IPS-18a (cell line): Measurements from ENCODE around the gene PI16.

Source experiments
- H3K27ac ChIP-seq: one replicate; pipeline ENCODE4 v1.5.1; 2013; ENCODE audit warnings: low read length
- H3K27me3 ChIP-seq: one replicate; pipeline ENCODE4 v1.6.1; 2013; ENCODE audit warnings: mild to moderate bottlenecking, low read length; ENCODE audit not compliant: control insufficient read depth, insufficient read depth
- H3K36me3 ChIP-seq: one replicate; pipeline ENCODE4 v1.6.1; 2013; ENCODE audit warnings: low read depth, low read length; ENCODE audit not compliant: control insufficient read depth
- H3K4me1 ChIP-seq: one replicate; pipeline ENCODE4 v1.6.1; 2013; ENCODE audit warnings: low read depth, low read length; ENCODE audit not compliant: control insufficient read depth
- H3K4me3 ChIP-seq: one replicate; pipeline ENCODE4 v1.5.1; 2013; ENCODE audit warnings: low read length
- H3K9ac ChIP-seq: one replicate; pipeline ENCODE4 v1.6.1; 2013; ENCODE audit warnings: mild to moderate bottlenecking, low read length, moderate library complexity
- H3K9me3 ChIP-seq: one replicate; pipeline ENCODE4 v1.6.1; 2013; ENCODE audit warnings: low read depth, low read length; ENCODE audit not compliant: control insufficient read depth

The PI16 gene

DNA sequence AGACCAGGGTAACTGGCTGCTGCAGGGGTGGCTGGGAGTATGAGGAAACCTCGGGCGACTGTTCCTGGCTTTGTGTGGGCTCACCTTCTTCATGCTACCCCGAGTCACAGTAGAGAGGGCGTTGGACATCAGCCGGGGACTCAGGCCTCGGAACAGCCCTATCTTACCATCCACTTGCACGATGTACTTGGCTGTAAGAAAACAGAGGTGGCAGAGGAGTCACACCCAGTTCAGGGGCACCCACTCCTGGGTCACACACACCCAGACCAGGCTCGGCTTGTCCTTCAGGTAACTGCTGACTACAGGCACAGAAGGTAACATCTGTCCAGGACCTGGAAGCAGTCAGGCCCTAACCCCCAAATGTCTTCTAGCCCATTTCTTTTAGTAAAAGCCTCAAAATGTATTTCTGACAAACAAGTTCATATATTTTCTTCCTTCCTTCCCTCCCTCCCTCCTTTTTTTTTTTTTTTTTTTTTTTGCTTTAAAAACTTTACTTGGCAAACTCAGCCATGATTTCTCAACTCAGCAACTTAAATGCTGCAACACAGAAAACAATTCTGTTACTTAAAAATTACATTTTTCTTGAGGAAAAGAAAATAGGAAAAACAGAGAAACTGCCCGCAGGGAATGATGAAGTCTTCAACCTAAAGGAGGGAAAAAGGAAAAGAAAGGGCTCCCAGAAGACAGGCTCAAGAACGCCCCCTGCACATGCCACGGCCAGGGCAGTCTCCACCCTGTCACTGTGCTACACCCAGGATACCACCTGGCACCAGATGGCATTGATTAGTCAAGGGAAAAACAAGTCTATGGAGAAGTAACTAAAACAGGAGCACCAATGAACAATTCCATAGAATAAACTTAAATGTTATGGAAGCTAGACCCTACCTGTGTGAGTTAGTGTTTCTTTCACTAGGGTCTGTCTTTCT, 24.1 kb downstream of the PI16 start:
- peaks cover 50% of the 10 kb centered on the region for H3K36me3 ChIP-seq
- no peaks in the 10 kb centered on the region for H3K9me3 ChIP-seq
- H3K9ac ChIP-seq = no peak overlapping the region
- no peak overlapping the region for H3K4me3 ChIP-seq
- no peak overlapping the region for H3K27ac ChIP-seq
- no peaks in the 10 kb centered on the region for H3K27me3 ChIP-seq
- peaks cover 9% of the 10 kb centered on the region for H3K4me1 ChIP-seq

GRCh38 chr6:36979347-36979742, 24.8 kb downstream of the PI16 start:
- peaks cover 11% of the 10 kb centered on the region for H3K4me1 ChIP-seq
- no peaks in the 10 kb centered on the region for H3K27me3 ChIP-seq
- no peak overlapping the region for H3K4me3 ChIP-seq
- peaks cover 43% of the 10 kb centered on the region for H3K36me3 ChIP-seq
- H3K27ac ChIP-seq = no peak overlapping the region
- H3K9me3 ChIP-seq = no peaks in the 10 kb centered on the region
- H3K9ac ChIP-seq = no peak overlapping the region

- H3K27me3 ChIP-seq = no peaks in the 10 kb centered on the region
- H3K9ac ChIP-seq = no peak overlapping the region
- no peaks in the 10 kb centered on the region for H3K9me3 ChIP-seq
- H3K4me3 ChIP-seq = no peak overlapping the region
- no peak overlapping the region for H3K27ac ChIP-seq
- peaks cover 35% of the 10 kb centered on the region for H3K36me3 ChIP-seq
- H3K4me1 ChIP-seq = peaks cover 15% of the 10 kb centered on the region
Measured at GRCh38 chr6:36980129-36980528, 25.6 kb downstream of the PI16 start.

DNA sequence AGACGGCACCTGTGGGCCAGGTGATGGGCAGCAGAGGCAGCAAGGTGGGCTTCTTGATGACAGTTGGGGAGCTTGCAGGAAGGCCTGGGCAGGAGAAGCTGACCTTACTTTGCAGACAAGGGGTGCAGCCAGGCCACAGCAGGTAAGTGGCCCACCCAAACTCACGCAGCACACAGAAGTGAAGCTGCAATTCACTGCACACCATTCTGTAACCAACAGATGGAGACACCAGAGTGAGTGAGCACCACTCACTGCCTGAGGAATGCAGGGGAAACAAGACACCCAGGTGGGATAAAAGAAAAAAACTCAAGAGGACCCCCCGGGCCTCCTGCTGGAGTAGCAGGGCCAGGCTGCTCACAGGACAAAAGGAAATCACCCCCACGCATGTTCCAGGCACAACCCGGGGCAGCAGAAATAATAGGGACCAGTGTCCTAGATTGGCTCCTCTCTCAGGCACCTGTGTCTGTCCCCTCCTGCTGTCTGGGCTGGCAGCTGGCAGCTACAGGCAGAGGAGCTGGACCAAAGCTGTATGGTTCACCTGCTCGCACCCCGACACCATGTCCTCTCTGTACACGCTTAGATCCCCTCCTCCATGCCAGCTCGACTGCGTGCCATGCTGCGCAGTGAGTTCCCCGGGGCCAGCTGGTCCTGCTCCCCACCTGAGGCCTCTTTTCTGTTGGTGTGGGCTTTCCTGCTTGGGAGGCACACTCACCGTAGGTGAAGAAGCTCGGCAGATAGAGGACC, 26.5 kb downstream of the PI16 start:
- Histone ChIP-seq H3K9ac (no peak overlapping the region), H3K27ac (no peak overlapping the region), H3K36me3 (peaks cover 26% of the 10 kb centered on the region)

GRCh38 chr6:36983538-36983937, 29.0 kb downstream of the PI16 start:
- Histone ChIP-seq H3K36me3 (peaks cover 5% of the 10 kb centered on the region), H3K4me3 (no peak overlapping the region), H3K27ac (no peak overlapping the region), H3K27me3 (no peaks in the 10 kb centered on the region), H3K4me1 (peaks cover 15% of the 10 kb centered on the region), H3K9me3 (no peaks in the 10 kb centered on the region), H3K9ac (no peak overlapping the region)

More for the DNA sequence above, 26.5 kb downstream of the PI16 start:
- Histone ChIP-seq H3K27me3 (no peaks in the 10 kb centered on the region), H3K4me1 (peaks cover 15% of the 10 kb centered on the region), H3K4me3 (no peak overlapping the region), H3K9me3 (no peaks in the 10 kb centered on the region)

GRCh38 chr6:36984581-36985416, 30.3 kb downstream of the PI16 start:
- Histone ChIP-seq H3K36me3 (no peaks in the 10 kb centered on the region), H3K27ac (peak overlapping the region; percentile 41), H3K9me3 (no peaks in the 10 kb centered on the region), H3K9ac (peak overlapping the region; percentile 93), H3K4me1 (peaks cover 15% of the 10 kb centered on the region), H3K27me3 (no peaks in the 10 kb centered on the region), H3K4me3 (peak overlapping the region; percentile 92)

DNA sequence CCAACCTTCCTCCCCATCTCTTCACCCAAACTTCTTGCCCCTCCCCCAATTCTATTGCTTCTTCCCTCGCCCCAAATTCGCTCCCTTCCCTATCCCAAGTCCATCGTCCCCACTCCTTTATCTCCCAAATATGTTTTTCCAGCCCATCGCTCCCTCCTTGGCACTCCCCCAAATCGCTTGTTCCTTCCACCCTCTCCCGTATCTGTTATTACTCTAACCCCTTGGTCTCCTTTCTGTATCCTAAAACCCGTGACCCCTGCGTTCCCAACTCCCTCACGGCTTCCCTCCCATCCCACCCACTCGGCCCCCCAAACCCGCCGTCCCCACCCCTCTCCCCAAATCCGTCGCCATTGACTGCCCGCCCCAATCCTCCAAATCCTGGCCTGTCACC, 30.9 kb downstream of the PI16 start:
- Histone ChIP-seq H3K9me3 (no peaks in the 10 kb centered on the region), H3K27me3 (no peaks in the 10 kb centered on the region), H3K4me3 (peak overlapping the region; percentile 92), H3K4me1 (peaks cover 15% of the 10 kb centered on the region), H3K9ac (peak overlapping the region; percentile 93), H3K36me3 (no peaks in the 10 kb centered on the region), H3K27ac (no peak overlapping the region)

DNA sequence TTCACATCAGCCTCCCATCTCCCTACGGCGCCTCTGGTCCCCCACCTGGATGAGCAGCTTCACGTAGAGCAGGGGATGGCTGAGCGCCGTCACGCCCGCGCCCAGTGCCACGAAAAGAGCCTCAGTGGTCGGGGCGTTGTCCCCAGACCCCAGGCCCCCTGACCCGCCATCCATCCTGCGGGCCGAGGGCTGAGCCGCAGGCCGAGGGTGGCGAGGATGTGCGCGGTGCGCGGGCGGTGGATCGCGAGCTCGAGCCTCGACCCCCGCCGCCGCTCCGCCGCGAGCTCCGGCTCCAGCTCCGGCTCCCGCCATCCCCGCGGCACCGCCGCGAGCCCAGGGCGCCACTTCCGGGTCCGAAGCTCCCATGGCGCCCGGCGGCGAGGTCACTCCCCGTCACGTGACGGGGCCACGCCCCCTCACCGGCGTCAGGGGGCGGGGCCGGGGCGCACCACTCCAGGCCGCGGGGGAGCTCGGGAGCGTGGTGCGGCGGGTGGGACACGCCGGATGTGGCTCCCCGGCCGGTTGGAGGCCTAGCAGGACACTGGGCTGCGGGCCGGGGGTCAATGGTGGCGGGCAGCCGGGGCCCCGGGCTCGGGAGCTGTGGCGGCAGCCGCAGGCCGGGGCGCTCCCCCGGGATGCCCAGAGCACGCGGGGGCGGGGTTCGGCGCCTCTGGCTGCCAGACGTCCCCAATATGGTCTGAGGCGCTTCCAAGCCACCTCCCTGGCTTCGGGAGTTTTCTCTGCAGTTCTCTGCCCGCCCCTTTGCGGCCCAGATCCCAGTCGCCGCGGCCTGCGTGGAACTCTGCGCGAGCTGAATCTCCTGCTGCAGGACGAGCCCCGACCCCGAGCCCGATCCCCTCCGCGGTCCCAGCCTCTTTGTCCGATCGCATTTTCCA, 31.5 kb downstream of the PI16 start, which contains the start of gene MTCH1:
Gene MTCH1 (minus strand): TSS at position 389 of the 896 bp plus-strand sequence. CDS start 23 bp downstream, at position 366.
- Histone ChIP-seq H3K27ac (peak within 1 kb of the TSS; percentile 84), H3K27me3 (no peaks in the 10 kb centered on the region), H3K36me3 (no peaks in the 10 kb centered on the region), H3K4me3 (peak within 1 kb of the TSS; percentile 92), H3K4me1 (peaks cover 15% of the 10 kb centered on the region), H3K9ac (peak within 1 kb of the TSS; percentile 93), H3K9me3 (no peaks in the 10 kb centered on the region)

DNA sequence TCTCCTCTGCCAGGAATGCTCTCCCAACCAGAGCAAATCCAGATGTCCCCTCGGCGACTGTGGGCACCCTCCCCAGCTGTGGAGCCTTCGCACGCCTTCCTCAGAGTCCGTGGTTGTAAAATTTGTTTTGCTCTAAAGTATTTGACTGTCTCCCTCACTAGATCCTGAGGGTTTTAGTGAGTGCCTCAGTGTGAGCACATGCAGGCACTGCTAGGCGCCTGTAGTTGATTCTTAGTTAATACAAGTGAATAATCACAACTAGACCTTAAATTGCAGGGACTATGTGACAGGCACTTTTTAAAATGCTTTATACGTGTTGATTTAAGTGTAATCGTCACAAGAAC, 32.1 kb downstream of the PI16 start:
- Histone ChIP-seq H3K27ac (peak overlapping the region; percentile 84), H3K4me3 (peak overlapping the region; percentile 92), H3K9ac (peak overlapping the region; percentile 93), H3K9me3 (no peaks in the 10 kb centered on the region), H3K27me3 (no peaks in the 10 kb centered on the region), H3K4me1 (peaks cover 9% of the 10 kb centered on the region), H3K36me3 (no peaks in the 10 kb centered on the region)

- Histone ChIP-seq H3K9ac (no peak overlapping the region), H3K4me3 (no peak overlapping the region), H3K27me3 (no peaks in the 10 kb centered on the region), H3K27ac (no peak overlapping the region), H3K4me1 (peaks cover 5% of the 10 kb centered on the region), H3K36me3 (no peaks in the 10 kb centered on the region), H3K9me3 (no peaks in the 10 kb centered on the region)
Measured at GRCh38 chr6:36989264-36989663, 34.7 kb downstream of the PI16 start.
